HL-60 (cell line): ENCODE data around the gene PRRC1.

Experiments used
- CTCF ChIP-seq: IDR thresholded peaks from one replicate; pipeline ENCODE4 v1.5.1; 2011; ENCODE audit warnings: low read length, control low read depth, inconsistent platforms; ENCODE audit not compliant: insufficient read depth
- GABPA ChIP-seq: IDR thresholded peaks from 2 replicates; pipeline ENCODE4 v1.6.1; 2012; ENCODE audit warnings: low read depth
- POLR2AphosphoS5 ChIP-seq: IDR thresholded peaks from 2 replicates; pipeline ENCODE4 v1.6.1; 2012; ENCODE audit warnings: low read depth
- REST ChIP-seq: IDR thresholded peaks from 2 replicates; pipeline ENCODE4 v1.6.1; 2012; ENCODE audit warnings: low read depth; ENCODE audit not compliant: insufficient replicate concordance

- TF ChIP-seq CTCF (no peak), REST (no peak), POLR2AphosphoS5 (no peak), GABPA (no peak)
Observed at GRCh38 chr5:127586811-127587210, 69.4 kb downstream of the PRRC1 start.
